Fibroblast of mammary gland (primary cell): ENCODE measurements around the gene CHAF1A.
A peak's percentile ranks its signal among the peaks of the same experiment; 100 is the strongest.

Source experiments
- DNase-seq: peaks from one replicate; pipeline ENCODE4 v3.0.0-alpha.2; 2010; ENCODE audit warnings: low read depth
- H3K4me3 ChIP-seq: 2 replicates; pipeline ENCODE4 v1.5.1; 2011; ENCODE audit warnings: low read depth, mild to moderate bottlenecking, low read length, moderate library complexity; ENCODE audit not compliant: control insufficient read depth
- CTCF ChIP-seq: conservative IDR thresholded peaks from 2 replicates; pipeline ENCODE4 v1.5.1; 2011; ENCODE audit warnings: low read depth, low read length, inconsistent platforms; ENCODE audit not compliant: control insufficient read depth, insufficient read depth

Gene CHAF1A

GRCh38 chr19:4372165-4373012, 30.1 kb upstream of the CHAF1A start:
- no peak for DNase-seq
- no peak overlapping the region for H3K4me3 ChIP-seq
- no peak for TF ChIP-seq CTCF

GRCh38 chr19:4373013-4373367, 29.4 kb upstream of the CHAF1A start:
- TF ChIP-seq CTCF = no peak
- no peak overlapping the region for H3K4me3 ChIP-seq
- no peak for DNase-seq

- H3K4me3 ChIP-seq = no peak overlapping the region
- no peak for TF ChIP-seq CTCF
- DNase-seq = peak; percentile 50
Measured at GRCh38 chr19:4373601-4374497, 28.6 kb upstream of the CHAF1A start.

GRCh38 chr19:4374498-4375163, 27.8 kb upstream of the CHAF1A start:
- DNase-seq = peak; percentile 96
- H3K4me3 ChIP-seq = no peak overlapping the region
- TF ChIP-seq CTCF = no peak

- TF ChIP-seq CTCF = peak; percentile 55
- DNase-seq = peak; percentile 84
- H3K4me3 ChIP-seq = no peak overlapping the region
Measured at GRCh38 chr19:4375164-4376027, 27.0 kb upstream of the CHAF1A start.
